ENCODE measurements around the gene FKBP8. TPM values are rescaled to one million over a fixed set of nuclear protein-coding genes. Genes with fewer than 3 reads are reported as not detected.

Gene FKBP8
- total RNA-seq, 2 experiments from 2014 or later = 200 to 201 TPM

- no peak overlapping the region; the same call in 1 of the 2 replicates for H2AFZ ChIP-seq (ENCODE audit: low read length)
- ChIA-PET POLR2A (interaction anchor here (1.0 to 3.1 kb wide), 3 partner anchors 24 to 52 kb away, joined by 3 to 8 read pairs (median 8); partner anchors contain the start of genes FKBP8 and UBA52), CTCF (ENCODE audit: unreplicated experiment) (interaction anchor here (0.6 to 0.7 kb wide), 3 partner anchors 31 to 66 kb away, joined by 3 read pairs; no protein-coding TSS in a partner anchor)
- H3K4me1 ChIP-seq (ENCODE audit: insufficient read depth, low read length, poor library complexity, severe bottlenecking) = peaks cover 17% of the 10 kb centered on the region
- H3K9me2 ChIP-seq (ENCODE audit: insufficient read depth, low read length) = no peaks in the 10 kb centered on the region
- DNase-seq (ENCODE audit: low spot score) = peak; percentile 79
- TF ChIP-seq EZH2phosphoT487 (IDR thresholded peaks at IDR 0.05; ENCODE audit: borderline replicate concordance, low read depth, low read length) (no peak), CTCF (conservative IDR thresholded peaks at IDR 0.05; ENCODE audit: low read length) (peak; percentile 95)
- no TSS peak for BruUV-seq (replicated peaks)
- intact Hi-C loops (cut with micrococcal nuclease; ENCODE audit: unreplicated experiment) = loop anchor here (1.0 to 10.0 kb wide), 4 partner anchors 155 to 995 kb away; a partner anchor contains a TSS
- H3K79me2 ChIP-seq (ENCODE audit: insufficient read depth, low read depth, low read length) = peaks cover 63% of the 10 kb centered on the region
- peak overlapping the region; percentile 92 for H3K4me3 ChIP-seq (ENCODE audit: low read depth, low read length, poor library complexity, severe bottlenecking)
- H3K9me3 ChIP-seq (ENCODE audit: low read length) = no peaks in the 10 kb centered on the region
- H3K36me3 ChIP-seq (ENCODE audit: insufficient read depth, low read length) = no peaks in the 10 kb centered on the region
- peak overlapping the region; percentile 52 for H3K27ac ChIP-seq (ENCODE audit: low read depth, low read length, poor library complexity, severe bottlenecking)
- H3K4me2 ChIP-seq (ENCODE audit: low read length) = peak overlapping the region; percentile 90
- no peaks in the 10 kb centered on the region for H4K20me1 ChIP-seq (ENCODE audit: insufficient read depth, low read length)
Observed at GRCh38 chr19:18519962-18520847, 23.2 kb downstream of the FKBP8 start.

- Histone ChIP-seq H3K9me3 (ENCODE audit: low read length) (no peaks in the 10 kb centered on the region), H3K36me3 (ENCODE audit: insufficient read depth, low read length) (no peaks in the 10 kb centered on the region), H2AFZ (ENCODE audit: low read length) (no peak overlapping the region), H3K27ac (ENCODE audit: low read depth, low read length, poor library complexity, severe bottlenecking) (no peak overlapping the region), H3K4me1 (ENCODE audit: insufficient read depth, low read length, poor library complexity, severe bottlenecking) (peaks cover 11% of the 10 kb centered on the region), H3K9me2 (ENCODE audit: insufficient read depth, low read length) (no peaks in the 10 kb centered on the region), H3K4me2 (ENCODE audit: low read length) (no peak overlapping the region), H3K4me3 (ENCODE audit: low read depth, low read length, poor library complexity, severe bottlenecking) (no peak overlapping the region), H3K79me2 (ENCODE audit: insufficient read depth, low read depth, low read length) (peaks cover 69% of the 10 kb centered on the region), H4K20me1 (ENCODE audit: insufficient read depth, low read length) (no peaks in the 10 kb centered on the region)
- TF ChIP-seq CTCF (conservative IDR thresholded peaks at IDR 0.05; ENCODE audit: low read length) = no peak
- TF ChIP-seq EZH2phosphoT487 (IDR thresholded peaks at IDR 0.05; ENCODE audit: borderline replicate concordance, low read depth, low read length) = no peak
- DNase-seq (ENCODE audit: low spot score) = no peak
- intact Hi-C loops (cut with micrococcal nuclease; ENCODE audit: unreplicated experiment) = no loop called here
- ChIA-PET CTCF (ENCODE audit: unreplicated experiment) (no interaction called here), POLR2A (interaction anchor here (0.5 kb wide), 1 partner anchor 10 kb away, joined by 4 read pairs; no protein-coding TSS in a partner anchor)
- no TSS peak for BruUV-seq (replicated peaks)
Observed at GRCh38 chr19:18518639-18519038, 24.7 kb downstream of the FKBP8 start.
